KOPT-K1 (cell line): Measurements from ENCODE around the gene ZCCHC2.
A peak's percentile ranks its signal among the peaks of the same experiment; 100 is the strongest.

ENCODE experiments used
- H3K27ac ChIP-seq: fragments of 200-600 bp; sonication (generic); 2 replicates; pipeline ENCODE4 v1.5.1; 2016; ENCODE audit warnings: antibody characterized with exemption, mild to moderate bottlenecking, low read depth, low read length; ENCODE audit not compliant: poor library complexity, severe bottlenecking
- H3K36me3 ChIP-seq: fragments of 200-600 bp; sonication (generic); 2 replicates; pipeline ENCODE4 v1.5.1; 2017; ENCODE audit warnings: antibody characterized with exemption, mild to moderate bottlenecking, low read length, moderate library complexity; ENCODE audit not compliant: insufficient read depth
- H3K9me3 ChIP-seq: fragments of 200-600 bp; sonication (generic); 2 replicates; pipeline ENCODE4 v1.5.1; 2017; ENCODE audit warnings: antibody characterized with exemption, low read length, mild to moderate bottlenecking; ENCODE audit not compliant: insufficient read depth, poor library complexity, severe bottlenecking

Gene ZCCHC2

DNA sequence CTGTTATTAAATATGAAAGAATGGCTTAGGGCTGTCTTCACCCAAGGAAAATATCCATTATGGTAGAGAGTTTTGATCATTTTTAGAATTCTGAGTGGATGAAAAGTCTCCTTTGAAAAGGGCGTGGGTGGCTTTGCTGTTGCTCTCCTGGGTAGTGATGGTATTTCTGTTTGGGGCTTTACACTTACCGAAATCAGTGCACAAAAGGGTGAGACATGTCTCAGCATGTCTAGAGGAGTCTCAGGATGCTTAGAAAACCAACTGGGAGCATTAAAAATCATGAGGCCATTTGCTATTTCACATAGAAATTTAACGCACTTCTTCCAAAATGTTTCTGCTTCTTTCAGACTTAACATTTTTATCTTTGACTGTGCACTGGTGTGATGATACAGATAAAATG, 49.6 kb downstream of the ZCCHC2 start:
- peaks cover 71% of the 10 kb centered on the region for H3K36me3 ChIP-seq
- no peaks in the 10 kb centered on the region for H3K9me3 ChIP-seq
- no peak overlapping the region for H3K27ac ChIP-seq

DNA sequence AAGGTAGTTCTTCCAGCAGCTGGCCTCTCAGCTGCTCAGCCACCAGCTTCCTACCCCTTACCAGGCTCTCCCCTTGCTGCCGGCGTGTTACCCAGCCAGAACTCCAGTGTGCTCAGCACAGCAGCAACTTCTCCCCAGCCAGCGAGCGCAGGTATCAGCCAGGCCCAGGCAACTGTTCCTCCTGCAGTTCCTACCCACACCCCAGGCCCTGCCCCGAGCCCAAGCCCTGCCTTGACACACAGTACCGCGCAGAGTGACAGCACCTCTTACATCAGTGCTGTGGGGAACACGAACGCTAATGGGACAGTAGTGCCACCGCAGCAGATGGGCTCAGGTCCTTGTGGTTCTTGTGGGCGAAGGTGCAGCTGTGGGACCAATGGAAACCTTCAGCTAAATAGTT, 52.0 kb downstream of the ZCCHC2 start:
- no peaks in the 10 kb centered on the region for H3K9me3 ChIP-seq
- no peak overlapping the region for H3K27ac ChIP-seq
- peaks cover 82% of the 10 kb centered on the region for H3K36me3 ChIP-seq

- Histone ChIP-seq H3K36me3 (peaks cover 68% of the 10 kb centered on the region), H3K27ac (no peak overlapping the region), H3K9me3 (no peaks in the 10 kb centered on the region)
Observed at GRCh38 chr18:62576271-62576670, 53.4 kb downstream of the ZCCHC2 start.

- Histone ChIP-seq H3K36me3 (peaks cover 61% of the 10 kb centered on the region), H3K27ac (no peak overlapping the region), H3K9me3 (no peaks in the 10 kb centered on the region)
Observed at GRCh38 chr18:62576845-62577512, 54.2 kb downstream of the ZCCHC2 start.

DNA sequence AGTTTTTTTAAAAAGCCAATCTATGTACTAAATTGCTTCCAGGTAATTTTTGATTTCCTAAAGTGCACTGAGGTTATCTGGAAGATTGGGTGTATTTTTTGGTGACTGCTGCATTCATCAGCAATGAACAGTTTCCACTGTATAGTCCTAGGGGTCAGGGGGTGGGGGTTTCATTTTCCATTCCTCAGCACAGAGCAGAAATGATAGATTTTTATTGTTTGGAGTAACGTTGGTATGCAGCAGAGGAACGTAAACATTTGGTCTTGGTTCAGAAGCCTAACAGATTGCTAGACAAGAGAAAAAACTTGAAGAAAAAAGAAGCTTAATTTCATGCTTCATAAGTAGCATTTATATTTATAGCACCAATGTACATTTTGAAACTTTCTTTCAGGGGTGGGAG, 54.9 kb downstream of the ZCCHC2 start:
- Histone ChIP-seq H3K9me3 (no peaks in the 10 kb centered on the region), H3K27ac (no peak overlapping the region), H3K36me3 (peaks cover 54% of the 10 kb centered on the region)

DNA sequence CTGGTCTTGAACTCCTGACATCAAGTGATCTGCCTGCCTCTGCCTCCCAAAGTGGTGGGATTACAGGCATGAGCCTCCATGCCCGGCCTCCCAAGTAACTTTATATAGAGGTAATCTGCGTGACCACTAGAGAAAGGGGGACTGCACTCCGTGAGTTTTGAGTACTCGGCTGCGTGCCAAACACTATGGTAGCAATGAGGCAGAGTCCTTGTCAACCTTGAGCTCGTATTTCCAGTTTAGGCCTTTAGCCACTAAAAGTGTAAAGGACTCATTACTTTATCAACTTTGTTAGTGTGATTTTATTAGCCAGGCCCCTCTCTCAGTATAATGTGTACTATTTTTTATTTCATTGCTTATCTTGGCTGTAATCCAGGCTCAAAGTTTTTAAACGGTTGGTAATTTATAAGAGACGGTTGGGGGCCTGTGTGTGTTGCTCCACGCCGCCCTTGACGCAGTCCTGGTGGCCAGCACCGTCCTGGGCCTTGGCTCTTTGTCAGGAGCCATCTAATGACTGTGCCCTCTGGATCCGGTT, 56.2 kb downstream of the ZCCHC2 start:
- Histone ChIP-seq H3K9me3 (no peaks in the 10 kb centered on the region), H3K36me3 (peaks cover 47% of the 10 kb centered on the region)

DNA sequence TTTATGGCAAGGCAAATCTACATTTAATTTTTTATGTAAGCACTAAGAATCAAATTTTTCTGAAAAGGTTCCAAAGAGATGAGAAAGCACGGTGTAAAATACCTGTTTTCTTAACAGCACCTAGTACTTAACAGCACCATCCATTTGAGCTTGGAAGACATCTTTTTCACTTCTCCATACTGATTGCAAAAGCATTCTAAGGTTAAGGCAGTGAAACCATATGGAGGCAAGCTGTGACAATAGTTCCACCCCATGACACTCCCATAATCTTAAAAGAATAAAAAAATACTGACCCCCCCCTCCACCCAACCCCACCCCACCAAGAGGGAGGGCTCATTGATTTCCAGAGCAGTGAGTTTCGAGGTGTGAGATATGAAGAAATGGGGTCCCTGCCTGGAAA, 60.6 kb downstream of the ZCCHC2 start:
- H3K9me3 ChIP-seq, result no peaks in the 10 kb centered on the region
- H3K27ac ChIP-seq, result no peak overlapping the region

More for the DNA sequence above, 56.2 kb downstream of the ZCCHC2 start:
- H3K27ac ChIP-seq, result no peak overlapping the region

GRCh38 chr18:62584241-62585120, 61.7 kb downstream of the ZCCHC2 start:
- Histone ChIP-seq H3K9me3 (no peaks in the 10 kb centered on the region), H3K27ac (peak overlapping the region; percentile 21), H3K36me3 (peaks cover under 1% of the 10 kb centered on the region; the same call in 1 of the 2 replicates)

More for the DNA sequence above, 60.6 kb downstream of the ZCCHC2 start:
- H3K36me3 ChIP-seq, result peaks cover 12% of the 10 kb centered on the region

GRCh38 chr18:62585274-62586150, 62.7 kb downstream of the ZCCHC2 start:
- no peaks in the 10 kb centered on the region for H3K36me3 ChIP-seq
- H3K9me3 ChIP-seq, result no peaks in the 10 kb centered on the region

GRCh38 chr18:62586151-62586774, 63.4 kb downstream of the ZCCHC2 start:
- H3K36me3 ChIP-seq, result no peaks in the 10 kb centered on the region
- H3K27ac ChIP-seq, result no peak overlapping the region
- no peaks in the 10 kb centered on the region for H3K9me3 ChIP-seq

More at GRCh38 chr18:62585274-62586150, 62.7 kb downstream of the ZCCHC2 start:
- H3K27ac ChIP-seq, result no peak overlapping the region

GRCh38 chr18:62586781-62587487, 64.1 kb downstream of the ZCCHC2 start:
- no peaks in the 10 kb centered on the region for H3K36me3 ChIP-seq
- H3K27ac ChIP-seq, result no peak overlapping the region
- no peaks in the 10 kb centered on the region for H3K9me3 ChIP-seq

DNA sequence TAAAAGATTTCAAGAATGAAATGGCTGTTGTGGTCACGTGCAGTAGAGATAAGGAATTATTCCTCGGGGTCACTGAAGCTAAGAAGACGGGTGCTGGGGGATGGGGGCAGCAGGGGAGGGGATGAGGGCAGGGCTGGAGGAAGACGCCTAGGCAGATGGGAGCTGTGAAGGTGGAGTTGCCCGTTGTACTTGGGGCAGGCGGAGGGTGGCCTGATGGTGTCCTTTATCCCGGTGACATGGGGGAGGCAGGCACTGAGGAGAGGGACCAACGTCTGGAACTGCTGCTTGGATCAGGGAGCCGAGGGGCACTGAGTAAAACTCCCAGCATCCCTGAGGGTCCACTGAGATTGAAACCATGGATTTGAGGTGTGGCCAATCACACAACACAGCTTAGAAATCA, 64.9 kb downstream of the ZCCHC2 start:
- H3K27ac ChIP-seq, result no peak overlapping the region
- H3K9me3 ChIP-seq, result no peaks in the 10 kb centered on the region
- no peaks in the 10 kb centered on the region for H3K36me3 ChIP-seq

- no peak overlapping the region for H3K27ac ChIP-seq
- H3K36me3 ChIP-seq, result no peaks in the 10 kb centered on the region
Observed at GRCh38 chr18:62588217-62588616, 65.4 kb downstream of the ZCCHC2 start.

More at GRCh38 chr18:62588217-62588616, 65.4 kb downstream of the ZCCHC2 start:
- H3K9me3 ChIP-seq, result no peaks in the 10 kb centered on the region
